ENCODE results near the gene EMC9.

EMC9 gene

DNA sequence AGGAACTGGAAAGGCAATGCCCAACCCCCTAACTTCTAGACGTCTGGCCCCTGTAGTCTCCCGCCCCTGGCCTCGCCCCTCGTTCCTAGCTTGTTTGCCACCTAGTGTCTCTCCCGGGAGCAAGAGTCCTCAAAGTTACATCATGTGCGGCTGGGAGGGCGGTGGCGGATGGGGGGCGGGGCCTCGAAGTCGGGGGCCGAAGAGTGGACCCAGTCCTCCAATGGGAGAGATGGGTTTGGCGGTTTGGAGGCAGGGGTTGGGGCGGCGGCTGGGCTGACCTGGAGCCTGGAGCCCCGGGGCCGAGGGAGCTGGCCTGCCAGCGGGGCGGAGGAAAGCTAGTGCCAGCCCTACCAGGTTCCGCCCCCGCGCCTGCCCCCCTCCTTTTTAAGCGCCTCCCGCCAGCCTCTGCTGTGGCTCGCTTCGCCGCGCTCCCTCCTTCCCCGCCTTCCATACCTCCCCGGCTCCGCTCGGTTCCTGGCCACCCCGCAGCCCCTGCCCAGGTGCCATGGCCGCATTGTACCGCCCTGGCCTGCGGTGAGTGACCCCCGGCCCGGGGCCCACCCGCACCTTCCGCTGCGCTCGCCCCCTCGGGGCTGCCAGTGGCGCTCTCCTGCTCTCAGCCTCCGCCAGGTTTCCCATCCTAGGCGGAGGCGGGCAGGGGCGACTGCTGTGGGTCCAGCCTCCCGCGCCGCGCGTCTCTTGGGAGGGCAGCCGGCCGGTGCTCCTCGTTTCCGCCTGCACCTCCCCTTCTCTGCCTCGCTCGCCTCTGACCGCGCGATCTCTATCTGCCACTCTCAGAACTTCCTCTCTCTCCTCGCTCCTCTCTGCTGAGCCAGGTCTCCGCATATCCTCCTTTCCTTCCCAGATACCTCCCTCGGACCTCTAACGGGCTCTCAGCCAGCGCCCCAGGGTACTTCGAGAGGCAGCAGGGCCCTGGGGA is 47.2 kb downstream of the EMC9 start, which contains the start of gene PCK2:
PCK2 (plus strand) TSS at position 411 of the 940 bp plus-strand sequence; CDS start at position 506, 95 bp downstream.
- peak; percentile 70 for DNase-seq (ENCODE audit: low read depth)
- H3K4me3 ChIP-seq (ENCODE audit: low read depth, low read length) = peak within 1 kb of the TSS; percentile 96
- TF ChIP-seq, protein P1, sequence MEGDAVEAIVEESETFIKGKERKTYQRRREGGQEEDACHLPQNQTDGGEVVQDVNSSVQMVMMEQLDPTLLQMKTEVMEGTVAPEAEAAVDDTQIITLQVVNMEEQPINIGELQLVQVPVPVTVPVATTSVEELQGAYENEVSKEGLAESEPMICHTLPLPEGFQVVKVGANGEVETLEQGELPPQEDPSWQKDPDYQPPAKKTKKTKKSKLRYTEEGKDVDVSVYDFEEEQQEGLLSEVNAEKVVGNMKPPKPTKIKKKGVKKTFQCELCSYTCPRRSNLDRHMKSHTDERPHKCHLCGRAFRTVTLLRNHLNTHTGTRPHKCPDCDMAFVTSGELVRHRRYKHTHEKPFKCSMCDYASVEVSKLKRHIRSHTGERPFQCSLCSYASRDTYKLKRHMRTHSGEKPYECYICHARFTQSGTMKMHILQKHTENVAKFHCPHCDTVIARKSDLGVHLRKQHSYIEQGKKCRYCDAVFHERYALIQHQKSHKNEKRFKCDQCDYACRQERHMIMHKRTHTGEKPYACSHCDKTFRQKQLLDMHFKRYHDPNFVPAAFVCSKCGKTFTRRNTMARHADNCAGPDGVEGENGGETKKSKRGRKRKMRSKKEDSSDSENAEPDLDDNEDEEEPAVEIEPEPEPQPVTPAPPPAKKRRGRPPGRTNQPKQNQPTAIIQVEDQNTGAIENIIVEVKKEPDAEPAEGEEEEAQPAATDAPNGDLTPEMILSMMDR (IDR thresholded peaks at IDR 0.05; ENCODE audit: low read depth, low read length, missing control alignments) = no peak

DNA sequence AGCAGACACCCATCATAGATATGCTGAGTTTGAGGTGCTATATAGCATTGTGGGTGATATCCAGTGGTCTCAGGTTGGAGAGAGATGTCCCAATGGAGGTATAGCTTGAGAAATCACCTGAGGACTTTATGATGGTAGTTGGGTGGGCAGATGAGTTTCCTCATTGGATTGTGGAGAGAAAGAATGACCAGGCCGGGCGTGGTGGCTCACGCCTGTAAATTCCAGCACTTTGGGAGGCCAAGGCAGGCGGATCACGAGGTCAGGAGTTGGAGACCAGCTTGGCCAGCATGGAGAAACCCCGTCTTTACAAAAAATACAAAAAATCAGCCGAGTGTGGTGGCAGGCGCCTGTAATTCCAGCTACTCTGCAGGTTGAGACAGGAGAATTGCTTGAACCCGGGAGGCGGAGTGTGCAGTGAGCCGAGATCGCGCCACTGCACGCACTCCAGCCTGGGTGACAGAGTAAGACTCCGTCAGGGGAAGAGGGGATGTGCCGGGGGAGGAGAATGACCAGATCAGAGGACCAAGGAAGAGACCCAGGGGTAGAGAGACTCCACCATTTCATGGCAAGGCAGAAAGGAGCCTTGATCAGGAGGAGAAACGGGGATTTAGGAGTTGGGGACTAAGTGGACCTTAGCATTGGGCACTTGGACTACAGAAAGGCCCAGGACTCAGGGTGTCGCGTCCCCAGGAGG is 48.0 kb downstream of the EMC9 start:
- peak overlapping the region; percentile 96 for H3K4me3 ChIP-seq (ENCODE audit: low read depth, low read length)
- TF ChIP-seq, protein P1 (IDR thresholded peaks at IDR 0.05; ENCODE audit: low read depth, low read length, missing control alignments) = no peak

DNA sequence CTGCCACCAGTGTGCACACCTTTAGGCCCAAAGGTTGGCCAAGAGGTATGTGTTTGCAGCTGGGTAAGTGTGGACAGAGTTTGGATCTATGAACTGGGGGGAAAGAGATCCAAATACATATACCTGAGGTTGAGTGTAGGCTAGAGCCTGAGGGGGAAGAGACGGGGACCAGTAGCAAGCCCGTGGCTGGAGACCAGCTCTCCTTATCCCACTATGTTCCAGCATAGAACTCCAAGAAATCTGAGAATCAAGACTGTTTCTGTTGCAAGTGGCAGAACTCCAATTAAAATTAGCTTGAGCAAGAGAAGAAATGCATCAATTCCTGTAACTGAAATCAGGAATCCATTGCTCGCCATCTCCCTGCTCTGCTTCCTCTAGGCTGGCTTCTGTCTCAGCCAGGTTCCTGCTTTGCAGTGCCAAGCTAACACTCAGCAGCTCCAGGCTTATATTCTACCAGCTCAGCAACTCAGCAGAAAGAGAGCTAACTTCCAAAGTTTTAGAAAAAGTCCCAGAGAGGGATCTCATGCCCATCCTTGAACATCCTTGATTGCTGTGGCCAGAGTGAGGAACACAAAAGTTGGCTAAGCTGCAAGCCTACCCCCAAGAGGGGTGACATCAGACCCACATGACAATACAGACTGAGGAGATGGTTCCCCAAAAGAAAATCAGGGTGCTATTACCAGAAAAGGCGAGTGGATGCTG is 48.7 kb downstream of the EMC9 start:
- DNase-seq (ENCODE audit: low read depth) = no peak
- no peak overlapping the region for H3K4me3 ChIP-seq (ENCODE audit: low read depth, low read length)
- TF ChIP-seq, protein P1 (IDR thresholded peaks at IDR 0.05; ENCODE audit: low read depth, low read length, missing control alignments) = no peak

More for the DNA sequence above, 48.0 kb downstream of the EMC9 start:
- DNase-seq (ENCODE audit: low read depth) = no peak

DNA sequence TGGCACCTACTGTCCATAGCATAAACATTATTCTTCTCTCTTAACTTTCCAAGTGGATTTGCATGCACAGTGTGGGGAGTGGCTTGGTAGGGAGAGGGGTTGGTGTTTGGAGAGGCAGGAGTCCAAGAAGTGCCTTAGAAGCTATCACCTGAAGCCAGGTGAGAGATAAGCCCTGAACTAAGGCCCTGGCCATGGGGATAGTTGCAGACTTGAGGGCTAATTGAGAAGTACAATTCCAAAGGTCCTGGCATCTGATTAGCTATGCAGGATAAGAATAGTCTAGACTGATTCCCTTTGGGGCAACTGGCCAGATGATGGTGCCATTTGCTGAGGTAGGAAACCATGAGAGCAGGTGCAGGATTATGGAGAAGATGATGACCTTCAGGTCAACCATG is 49.3 kb downstream of the EMC9 start:
- DNase-seq (ENCODE audit: low read depth) = no peak
- TF ChIP-seq, protein P1 (IDR thresholded peaks at IDR 0.05; ENCODE audit: low read depth, low read length, missing control alignments) = no peak
- H3K4me3 ChIP-seq (ENCODE audit: low read depth, low read length) = no peak overlapping the region

DNA sequence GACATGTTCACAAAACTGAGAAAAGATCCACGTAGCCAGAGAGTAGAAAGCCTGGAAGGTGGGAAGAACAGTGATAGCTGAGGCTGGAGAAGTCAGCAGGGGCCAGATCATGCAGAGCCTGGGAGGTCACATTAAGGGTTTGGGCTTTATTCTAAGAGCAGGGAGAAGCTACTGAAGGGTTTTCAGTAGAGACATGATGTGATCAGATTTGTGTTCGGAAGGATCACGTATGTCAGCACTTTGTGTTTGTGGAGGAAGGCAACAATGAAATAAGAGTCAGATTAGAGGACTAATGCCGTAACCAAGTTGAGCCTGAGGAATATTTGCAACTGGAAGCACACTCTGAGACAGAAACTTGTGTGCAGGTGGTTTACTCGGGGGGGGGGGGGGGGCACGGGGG is 51.5 kb downstream of the EMC9 start:
- TF ChIP-seq, protein P1 (IDR thresholded peaks at IDR 0.05; ENCODE audit: low read depth, low read length, missing control alignments) = no peak
- no peak overlapping the region for H3K4me3 ChIP-seq (ENCODE audit: low read depth, low read length)
- no peak for DNase-seq (ENCODE audit: low read depth)

Measured in GM12864 (cell line).